Measurements from ENCODE around the gene SPART. TPM values are rescaled to one million over a fixed set of nuclear protein-coding genes. Genes with fewer than 3 reads are reported as not detected.

Gene SPART
- total RNA-seq, 1 donor, result 102 TPM

GRCh38 chr13:36261976-36262375, 84.2 kb downstream of the SPART start:
- H3K9me3 ChIP-seq (ENCODE audit: low read depth, low read length), result no peaks in the 10 kb centered on the region
- no peak for DNase-seq (ENCODE audit: insufficient read length, low spot score, missing footprints)
- no peaks in the 10 kb centered on the region for H3K27me3 ChIP-seq (ENCODE audit: insufficient read depth, low read length)
- no peak overlapping the region for H3K4me2 ChIP-seq (ENCODE audit: insufficient read depth, low read length)
- H3K4me1 ChIP-seq (ENCODE audit: insufficient read depth, low read length), result no peaks in the 10 kb centered on the region
- H4K20me1 ChIP-seq (ENCODE audit: insufficient read depth, low read length), result no peaks in the 10 kb centered on the region
- H3K36me3 ChIP-seq (ENCODE audit: insufficient read depth, low read length), result no peaks in the 10 kb centered on the region
- no peak overlapping the region for H3K4me3 ChIP-seq (ENCODE audit: insufficient read depth, low read length)
- no peaks in the 10 kb centered on the region for H3K79me2 ChIP-seq (ENCODE audit: insufficient read depth, low read length)
- H3K27ac ChIP-seq (ENCODE audit: low read depth, low read length), result no peak overlapping the region
- H2AFZ ChIP-seq (ENCODE audit: low read length), result no peak overlapping the region
- TF ChIP-seq CTCF (IDR thresholded peaks at IDR 0.05; ENCODE audit: extremely low read depth, low read depth, low read length), result no peak

GRCh38 chr13:36261011-36261410, 85.2 kb downstream of the SPART start:
- H3K79me2 ChIP-seq (ENCODE audit: insufficient read depth, low read length), result no peaks in the 10 kb centered on the region
- H3K36me3 ChIP-seq (ENCODE audit: insufficient read depth, low read length), result no peaks in the 10 kb centered on the region
- no peak overlapping the region for H3K27ac ChIP-seq (ENCODE audit: low read depth, low read length)
- TF ChIP-seq CTCF (IDR thresholded peaks at IDR 0.05; ENCODE audit: extremely low read depth, low read depth, low read length), result no peak
- H3K4me1 ChIP-seq (ENCODE audit: insufficient read depth, low read length), result no peaks in the 10 kb centered on the region
- H2AFZ ChIP-seq (ENCODE audit: low read length), result no peak overlapping the region
- H3K4me3 ChIP-seq (ENCODE audit: insufficient read depth, low read length), result no peak overlapping the region
- no peaks in the 10 kb centered on the region for H3K9me3 ChIP-seq (ENCODE audit: low read depth, low read length)
- DNase-seq (ENCODE audit: insufficient read length, low spot score, missing footprints), result no peak
- H3K27me3 ChIP-seq (ENCODE audit: insufficient read depth, low read length), result no peaks in the 10 kb centered on the region
- H4K20me1 ChIP-seq (ENCODE audit: insufficient read depth, low read length), result no peaks in the 10 kb centered on the region
- H3K4me2 ChIP-seq (ENCODE audit: insufficient read depth, low read length), result no peak overlapping the region

GRCh38 chr13:36259361-36260137, 86.6 kb downstream of the SPART start:
- Histone ChIP-seq H3K27me3 (ENCODE audit: insufficient read depth, low read length) (no peaks in the 10 kb centered on the region), H3K79me2 (ENCODE audit: insufficient read depth, low read length) (no peaks in the 10 kb centered on the region), H3K36me3 (ENCODE audit: insufficient read depth, low read length) (no peaks in the 10 kb centered on the region), H2AFZ (ENCODE audit: low read length) (no peak overlapping the region), H3K9me3 (ENCODE audit: low read depth, low read length) (no peaks in the 10 kb centered on the region), H3K4me3 (ENCODE audit: insufficient read depth, low read length) (no peak overlapping the region), H3K4me1 (ENCODE audit: insufficient read depth, low read length) (no peaks in the 10 kb centered on the region), H3K4me2 (ENCODE audit: insufficient read depth, low read length) (no peak overlapping the region), H3K27ac (ENCODE audit: low read depth, low read length) (no peak overlapping the region), H4K20me1 (ENCODE audit: insufficient read depth, low read length) (no peaks in the 10 kb centered on the region)
- no peak for DNase-seq (ENCODE audit: insufficient read length, low spot score, missing footprints)
- TF ChIP-seq CTCF (IDR thresholded peaks at IDR 0.05; ENCODE audit: extremely low read depth, low read depth, low read length), result no peak

GRCh38 chr13:36258831-36259230, 87.4 kb downstream of the SPART start:
- TF ChIP-seq CTCF (IDR thresholded peaks at IDR 0.05; ENCODE audit: extremely low read depth, low read depth, low read length), result no peak
- no peak overlapping the region for H3K4me3 ChIP-seq (ENCODE audit: insufficient read depth, low read length)

More at GRCh38 chr13:36258831-36259230, 87.4 kb downstream of the SPART start:
- no peaks in the 10 kb centered on the region for H3K36me3 ChIP-seq (ENCODE audit: insufficient read depth, low read length)
- H3K4me1 ChIP-seq (ENCODE audit: insufficient read depth, low read length), result no peaks in the 10 kb centered on the region
- DNase-seq (ENCODE audit: insufficient read length, low spot score, missing footprints), result no peak
- no peak overlapping the region for H2AFZ ChIP-seq (ENCODE audit: low read length)
- H3K4me2 ChIP-seq (ENCODE audit: insufficient read depth, low read length), result no peak overlapping the region
- no peaks in the 10 kb centered on the region for H3K27me3 ChIP-seq (ENCODE audit: insufficient read depth, low read length)
- no peak overlapping the region for H3K27ac ChIP-seq (ENCODE audit: low read depth, low read length)
- H3K9me3 ChIP-seq (ENCODE audit: low read depth, low read length), result no peaks in the 10 kb centered on the region
- H4K20me1 ChIP-seq (ENCODE audit: insufficient read depth, low read length), result no peaks in the 10 kb centered on the region
- H3K79me2 ChIP-seq (ENCODE audit: insufficient read depth, low read length), result no peaks in the 10 kb centered on the region

Small RNA genes within 50 kb of the gene (small RNA-seq; reads per million reads assigned to genes)
- not detected for gene RNU6-71P

Other genes with a start within 250 kb of the SPART start
- gene DCLK1, start 215.0 kb downstream of the SPART start, total RNA-seq, result 132 TPM in 2 replicates
- gene SOHLH2, start 131.8 kb downstream of the SPART start, total RNA-seq, result 1.5 and 2.2 TPM in 2 replicates
- gene CCDC169, start 48.6 kb downstream of the SPART start, total RNA-seq, result 3.8 and 5.1 TPM in 2 replicates
- not detected in 2 replicates for gene CCNA1, start 86.1 kb upstream of the SPART start, total RNA-seq